ENCODE results near the gene ATP5MC3. TPM values are rescaled to one million over a fixed set of nuclear protein-coding genes. Genes with fewer than 3 reads are reported as not detected.

The ATP5MC3 gene
- total and polyA plus RNA-seq, 2 experiments from 2014 or later = 185 to 557 TPM

DNA sequence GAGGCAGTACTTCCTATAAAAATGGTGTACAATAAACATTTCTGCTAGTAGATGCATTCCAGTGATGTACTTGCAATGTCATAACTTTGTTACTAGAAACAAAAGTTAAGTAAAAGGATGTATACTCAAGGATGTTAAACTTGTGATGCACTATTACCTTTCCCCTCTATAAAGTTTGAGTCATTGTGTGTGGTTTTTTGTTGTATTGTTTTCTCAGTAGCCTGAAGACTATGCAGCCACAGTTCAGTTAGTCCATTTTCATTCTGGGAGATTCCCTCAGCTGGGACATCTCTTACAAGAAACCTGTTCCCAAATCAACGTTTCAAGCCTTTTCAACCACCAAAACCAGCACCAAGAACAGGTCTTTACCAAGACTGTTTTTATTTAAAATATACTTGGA, 5.6 kb downstream of the ATP5MC3 start:
- H3K9me2 ChIP-seq (ENCODE audit: insufficient read depth) = no peaks in the 10 kb centered on the region
- Mint-ChIP-seq H3K4me1 (peaks cover 6% of the 10 kb centered on the region; the same call in 2 of the 3 replicates), H3K27ac (no peak overlapping the region), H3K4me3 (no peak overlapping the region), H3K9me3 (no peaks in the 10 kb centered on the region), H3K36me3 (ENCODE audit: low read depth) (peaks cover 38% of the 10 kb centered on the region), H3K27me3 (ENCODE audit: insufficient read depth, low read depth, poor library complexity) (no peaks in the 10 kb centered on the region)
- no peak overlapping the region for H3K4me2 ChIP-seq
- ATAC-seq (no peak), DNase-seq (ENCODE audit: low spot score) (no peak)
- peaks cover 28% of the 10 kb centered on the region for H3K36me3 ChIP-seq (ENCODE audit: insufficient read depth)
- TF ChIP-seq CREB1 (CRISPR knock-in tag; IDR thresholded peaks at IDR 0.05; ENCODE audit: low read depth) (no peak), JUNB (IDR thresholded peaks at IDR 0.05; ENCODE audit: unreplicated experiment) (no peak), NANOG (IDR thresholded peaks at IDR 0.05; ENCODE audit: borderline replicate concordance) (no peak), EZH2 (IDR thresholded peaks at IDR 0.05; ENCODE audit: low read depth, unreplicated experiment) (no peak), STAT1 (IDR thresholded peaks at IDR 0.05; ENCODE audit: unreplicated experiment) (no peak), ZNF114 (CRISPR knock-in tag; IDR thresholded peaks at IDR 0.05) (no peak), EZH2phosphoT487 (IDR thresholded peaks at IDR 0.05; ENCODE audit: unreplicated experiment) (no peak), POLR2AphosphoS5 (IDR thresholded peaks at IDR 0.05; ENCODE audit: low read depth) (no peak)
- TF ChIP-seq, protein P1, sequence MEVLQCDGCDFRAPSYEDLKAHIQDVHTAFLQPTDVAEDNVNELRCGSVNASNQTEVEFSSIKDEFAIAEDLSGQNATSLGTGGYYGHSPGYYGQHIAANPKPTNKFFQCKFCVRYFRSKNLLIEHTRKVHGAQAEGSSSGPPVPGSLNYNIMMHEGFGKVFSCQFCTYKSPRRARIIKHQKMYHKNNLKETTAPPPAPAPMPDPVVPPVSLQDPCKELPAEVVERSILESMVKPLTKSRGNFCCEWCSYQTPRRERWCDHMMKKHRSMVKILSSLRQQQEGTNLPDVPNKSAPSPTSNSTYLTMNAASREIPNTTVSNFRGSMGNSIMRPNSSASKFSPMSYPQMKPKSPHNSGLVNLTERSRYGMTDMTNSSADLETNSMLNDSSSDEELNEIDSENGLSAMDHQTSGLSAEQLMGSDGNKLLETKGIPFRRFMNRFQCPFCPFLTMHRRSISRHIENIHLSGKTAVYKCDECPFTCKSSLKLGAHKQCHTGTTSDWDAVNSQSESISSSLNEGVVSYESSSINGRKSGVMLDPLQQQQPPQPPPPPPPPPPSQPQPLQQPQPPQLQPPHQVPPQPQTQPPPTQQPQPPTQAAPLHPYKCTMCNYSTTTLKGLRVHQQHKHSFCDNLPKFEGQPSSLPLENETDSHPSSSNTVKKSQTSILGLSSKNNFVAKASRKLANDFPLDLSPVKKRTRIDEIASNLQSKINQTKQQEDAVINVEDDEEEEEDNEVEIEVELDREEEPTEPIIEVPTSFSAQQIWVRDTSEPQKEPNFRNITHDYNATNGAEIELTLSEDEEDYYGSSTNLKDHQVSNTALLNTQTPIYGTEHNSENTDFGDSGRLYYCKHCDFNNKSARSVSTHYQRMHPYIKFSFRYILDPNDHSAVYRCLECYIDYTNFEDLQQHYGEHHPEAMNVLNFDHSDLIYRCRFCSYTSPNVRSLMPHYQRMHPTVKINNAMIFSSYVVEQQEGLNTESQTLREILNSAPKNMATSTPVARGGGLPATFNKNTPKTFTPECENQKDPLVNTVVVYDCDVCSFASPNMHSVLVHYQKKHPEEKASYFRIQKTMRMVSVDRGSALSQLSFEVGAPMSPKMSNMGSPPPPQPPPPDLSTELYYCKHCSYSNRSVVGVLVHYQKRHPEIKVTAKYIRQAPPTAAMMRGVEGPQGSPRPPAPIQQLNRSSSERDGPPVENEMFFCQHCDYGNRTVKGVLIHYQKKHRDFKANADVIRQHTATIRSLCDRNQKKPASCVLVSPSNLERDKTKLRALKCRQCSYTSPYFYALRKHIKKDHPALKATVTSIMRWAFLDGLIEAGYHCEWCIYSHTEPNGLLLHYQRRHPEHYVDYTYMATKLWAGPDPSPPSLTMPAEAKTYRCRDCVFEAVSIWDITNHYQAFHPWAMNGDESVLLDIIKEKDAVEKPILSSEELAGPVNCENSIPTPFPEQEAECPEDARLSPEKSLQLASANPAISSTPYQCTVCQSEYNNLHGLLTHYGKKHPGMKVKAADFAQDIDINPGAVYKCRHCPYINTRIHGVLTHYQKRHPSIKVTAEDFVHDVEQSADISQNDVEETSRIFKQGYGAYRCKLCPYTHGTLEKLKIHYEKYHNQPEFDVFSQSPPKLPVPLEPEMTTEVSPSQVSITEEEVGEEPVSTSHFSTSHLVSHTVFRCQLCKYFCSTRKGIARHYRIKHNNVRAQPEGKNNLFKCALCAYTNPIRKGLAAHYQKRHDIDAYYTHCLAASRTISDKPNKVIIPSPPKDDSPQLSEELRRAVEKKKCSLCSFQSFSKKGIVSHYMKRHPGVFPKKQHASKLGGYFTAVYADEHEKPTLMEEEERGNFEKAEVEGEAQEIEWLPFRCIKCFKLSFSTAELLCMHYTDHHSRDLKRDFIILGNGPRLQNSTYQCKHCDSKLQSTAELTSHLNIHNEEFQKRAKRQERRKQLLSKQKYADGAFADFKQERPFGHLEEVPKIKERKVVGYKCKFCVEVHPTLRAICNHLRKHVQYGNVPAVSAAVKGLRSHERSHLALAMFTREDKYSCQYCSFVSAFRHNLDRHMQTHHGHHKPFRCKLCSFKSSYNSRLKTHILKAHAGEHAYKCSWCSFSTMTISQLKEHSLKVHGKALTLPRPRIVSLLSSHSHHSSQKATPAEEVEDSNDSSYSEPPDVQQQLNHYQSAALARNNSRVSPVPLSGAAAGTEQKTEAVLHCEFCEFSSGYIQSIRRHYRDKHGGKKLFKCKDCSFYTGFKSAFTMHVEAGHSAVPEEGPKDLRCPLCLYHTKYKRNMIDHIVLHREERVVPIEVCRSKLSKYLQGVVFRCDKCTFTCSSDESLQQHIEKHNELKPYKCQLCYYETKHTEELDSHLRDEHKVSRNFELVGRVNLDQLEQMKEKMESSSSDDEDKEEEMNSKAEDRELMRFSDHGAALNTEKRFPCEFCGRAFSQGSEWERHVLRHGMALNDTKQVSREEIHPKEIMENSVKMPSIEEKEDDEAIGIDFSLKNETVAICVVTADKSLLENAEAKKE (CRISPR knock-in tag; IDR thresholded peaks at IDR 0.05) = no peak
- TF ChIP-seq, protein P2, sequence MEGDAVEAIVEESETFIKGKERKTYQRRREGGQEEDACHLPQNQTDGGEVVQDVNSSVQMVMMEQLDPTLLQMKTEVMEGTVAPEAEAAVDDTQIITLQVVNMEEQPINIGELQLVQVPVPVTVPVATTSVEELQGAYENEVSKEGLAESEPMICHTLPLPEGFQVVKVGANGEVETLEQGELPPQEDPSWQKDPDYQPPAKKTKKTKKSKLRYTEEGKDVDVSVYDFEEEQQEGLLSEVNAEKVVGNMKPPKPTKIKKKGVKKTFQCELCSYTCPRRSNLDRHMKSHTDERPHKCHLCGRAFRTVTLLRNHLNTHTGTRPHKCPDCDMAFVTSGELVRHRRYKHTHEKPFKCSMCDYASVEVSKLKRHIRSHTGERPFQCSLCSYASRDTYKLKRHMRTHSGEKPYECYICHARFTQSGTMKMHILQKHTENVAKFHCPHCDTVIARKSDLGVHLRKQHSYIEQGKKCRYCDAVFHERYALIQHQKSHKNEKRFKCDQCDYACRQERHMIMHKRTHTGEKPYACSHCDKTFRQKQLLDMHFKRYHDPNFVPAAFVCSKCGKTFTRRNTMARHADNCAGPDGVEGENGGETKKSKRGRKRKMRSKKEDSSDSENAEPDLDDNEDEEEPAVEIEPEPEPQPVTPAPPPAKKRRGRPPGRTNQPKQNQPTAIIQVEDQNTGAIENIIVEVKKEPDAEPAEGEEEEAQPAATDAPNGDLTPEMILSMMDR (conservative IDR thresholded peaks at IDR 0.05; ENCODE audit: low read depth in 2 of 2) = no peak
- TF ChIP-seq, protein P3, sequence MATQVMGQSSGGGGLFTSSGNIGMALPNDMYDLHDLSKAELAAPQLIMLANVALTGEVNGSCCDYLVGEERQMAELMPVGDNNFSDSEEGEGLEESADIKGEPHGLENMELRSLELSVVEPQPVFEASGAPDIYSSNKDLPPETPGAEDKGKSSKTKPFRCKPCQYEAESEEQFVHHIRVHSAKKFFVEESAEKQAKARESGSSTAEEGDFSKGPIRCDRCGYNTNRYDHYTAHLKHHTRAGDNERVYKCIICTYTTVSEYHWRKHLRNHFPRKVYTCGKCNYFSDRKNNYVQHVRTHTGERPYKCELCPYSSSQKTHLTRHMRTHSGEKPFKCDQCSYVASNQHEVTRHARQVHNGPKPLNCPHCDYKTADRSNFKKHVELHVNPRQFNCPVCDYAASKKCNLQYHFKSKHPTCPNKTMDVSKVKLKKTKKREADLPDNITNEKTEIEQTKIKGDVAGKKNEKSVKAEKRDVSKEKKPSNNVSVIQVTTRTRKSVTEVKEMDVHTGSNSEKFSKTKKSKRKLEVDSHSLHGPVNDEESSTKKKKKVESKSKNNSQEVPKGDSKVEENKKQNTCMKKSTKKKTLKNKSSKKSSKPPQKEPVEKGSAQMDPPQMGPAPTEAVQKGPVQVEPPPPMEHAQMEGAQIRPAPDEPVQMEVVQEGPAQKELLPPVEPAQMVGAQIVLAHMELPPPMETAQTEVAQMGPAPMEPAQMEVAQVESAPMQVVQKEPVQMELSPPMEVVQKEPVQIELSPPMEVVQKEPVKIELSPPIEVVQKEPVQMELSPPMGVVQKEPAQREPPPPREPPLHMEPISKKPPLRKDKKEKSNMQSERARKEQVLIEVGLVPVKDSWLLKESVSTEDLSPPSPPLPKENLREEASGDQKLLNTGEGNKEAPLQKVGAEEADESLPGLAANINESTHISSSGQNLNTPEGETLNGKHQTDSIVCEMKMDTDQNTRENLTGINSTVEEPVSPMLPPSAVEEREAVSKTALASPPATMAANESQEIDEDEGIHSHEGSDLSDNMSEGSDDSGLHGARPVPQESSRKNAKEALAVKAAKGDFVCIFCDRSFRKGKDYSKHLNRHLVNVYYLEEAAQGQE (IDR thresholded peaks at IDR 0.05; ENCODE audit: unreplicated experiment) = no peak
- TF ChIP-seq, protein P4, sequence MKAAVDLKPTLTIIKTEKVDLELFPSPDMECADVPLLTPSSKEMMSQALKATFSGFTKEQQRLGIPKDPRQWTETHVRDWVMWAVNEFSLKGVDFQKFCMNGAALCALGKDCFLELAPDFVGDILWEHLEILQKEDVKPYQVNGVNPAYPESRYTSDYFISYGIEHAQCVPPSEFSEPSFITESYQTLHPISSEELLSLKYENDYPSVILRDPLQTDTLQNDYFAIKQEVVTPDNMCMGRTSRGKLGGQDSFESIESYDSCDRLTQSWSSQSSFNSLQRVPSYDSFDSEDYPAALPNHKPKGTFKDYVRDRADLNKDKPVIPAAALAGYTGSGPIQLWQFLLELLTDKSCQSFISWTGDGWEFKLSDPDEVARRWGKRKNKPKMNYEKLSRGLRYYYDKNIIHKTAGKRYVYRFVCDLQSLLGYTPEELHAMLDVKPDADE (IDR thresholded peaks at IDR 0.05) = no peak
- H3K4me3 ChIP-seq = no peak overlapping the region
- no peaks in the 10 kb centered on the region for H3F3A ChIP-seq (replicated peaks; ENCODE audit: low read depth)
- H3K4me1 ChIP-seq (ENCODE audit: insufficient read depth) = no peaks in the 10 kb centered on the region
- H2AFZ ChIP-seq = no peak overlapping the region
- peaks cover 25% of the 10 kb centered on the region for H4K20me1 ChIP-seq (replicated peaks; ENCODE audit: insufficient read depth)
- no peaks in the 10 kb centered on the region for H3K27me3 ChIP-seq (ENCODE audit: insufficient read depth)
- no peak overlapping the region for H3K27ac ChIP-seq (ENCODE audit: low read depth)
- H3K79me2 ChIP-seq (replicated peaks; ENCODE audit: insufficient read depth) = peaks cover 23% of the 10 kb centered on the region

All from GM23338 (cell line).